Mucosa of descending colon (tissue), 3 donors: ENCODE data around the gene ZNF350. TPM values are rescaled to one million over a fixed set of nuclear protein-coding genes. Genes with fewer than 3 reads are reported as not detected.

ENCODE experiments used
- ATAC-seq: fragments of 200-7000 bp; cut with Tn5 transposase; one replicate; pipeline ENCODE4 v1.9.1; 2020; ENCODE audit warnings: mild to moderate bottlenecking, moderate library complexity
- DNase-seq, 3 donors: peaks; one replicate each; pipeline ENCODE4 v3.0.0-alpha.2; 2020
- H3K36me3 ChIP-seq: fragments of 200-600 bp; one replicate; pipeline ENCODE4 v1.8.0; 2021; ENCODE audit warnings: low read depth, mild to moderate bottlenecking
- H3K4me1 ChIP-seq: fragments of 200-600 bp; one replicate; pipeline ENCODE4 v1.8.0; 2021; ENCODE audit warnings: low read depth, mild to moderate bottlenecking
- H3K4me3 ChIP-seq: fragments of 200-600 bp; one replicate; pipeline ENCODE4 v1.8.0; 2021; ENCODE audit warnings: mild to moderate bottlenecking
- H3K9me3 ChIP-seq: fragments of 200-600 bp; one replicate; pipeline ENCODE4 v1.8.0; 2021; ENCODE audit warnings: mild to moderate bottlenecking
- intact Hi-C, 2 donors: fragments of 100-400 bp; cut with DNase I in 1 of 2; cut with micrococcal nuclease in 1 of 2; formaldehyde crosslinking; loops; one replicate each; pipeline versions ENCODE4 v1.11.0 to v1.11.1; 2022; cut with DNase I, micrococcal nuclease
- total RNA-seq, 3 donors: library from RNA; stranded (reverse); fragmentation: NEBNext Ultra II Directional in 2 of 3; extraction: Animal tissue kit (Norgen Biotek cat#: 25700) in 2 of 3; gene quantifications; one replicate each; pipeline versions ENCODE4 v1.2.1 to v1.2.4, GENCODE V29; 2021 to 2023
- TF ChIP-seq, protein P1 (sequence below): fragments of 200-600 bp; IDR thresholded peaks from one replicate; pipeline ENCODE4 v1.8.0; 2022; ENCODE audit warnings: antibody characterized with exemption, mild to moderate bottlenecking
- donor health status: DM: no; HTN: no; CAD: no; lungs with moderate emphysema.
- donor health status: DM: no; HTN: no; CAD: no.
- donor health status: DM: no; HTN: yes; CAD: no.

Gene ZNF350
- total RNA-seq, 3 donors from 2014 or later = 13.5 to 21.8 (median 21.1) TPM

DNA sequence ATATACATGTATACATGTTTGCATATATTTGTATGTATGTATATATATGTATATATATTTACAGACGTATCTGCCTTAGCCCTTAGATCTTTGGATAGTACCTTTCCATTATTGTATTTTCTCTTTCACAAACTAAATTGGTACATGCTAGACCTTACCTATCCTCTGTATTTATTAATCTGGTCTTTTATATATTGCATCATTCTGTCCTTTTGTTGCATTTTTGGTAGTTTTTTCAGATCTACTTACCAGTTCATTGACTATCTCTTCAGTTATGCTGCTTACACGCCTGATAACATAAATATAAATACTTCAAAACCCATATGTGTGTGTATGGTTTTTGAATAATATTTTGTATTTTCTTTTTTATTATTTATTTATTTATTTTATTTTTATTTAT lies 47.7 kb downstream of the ZNF350 start:
- H3K9me3 ChIP-seq = peaks cover 98% of the 10 kb centered on the region
- no peak for ATAC-seq
- DNase-seq = no peak
- TF ChIP-seq, protein P1, sequence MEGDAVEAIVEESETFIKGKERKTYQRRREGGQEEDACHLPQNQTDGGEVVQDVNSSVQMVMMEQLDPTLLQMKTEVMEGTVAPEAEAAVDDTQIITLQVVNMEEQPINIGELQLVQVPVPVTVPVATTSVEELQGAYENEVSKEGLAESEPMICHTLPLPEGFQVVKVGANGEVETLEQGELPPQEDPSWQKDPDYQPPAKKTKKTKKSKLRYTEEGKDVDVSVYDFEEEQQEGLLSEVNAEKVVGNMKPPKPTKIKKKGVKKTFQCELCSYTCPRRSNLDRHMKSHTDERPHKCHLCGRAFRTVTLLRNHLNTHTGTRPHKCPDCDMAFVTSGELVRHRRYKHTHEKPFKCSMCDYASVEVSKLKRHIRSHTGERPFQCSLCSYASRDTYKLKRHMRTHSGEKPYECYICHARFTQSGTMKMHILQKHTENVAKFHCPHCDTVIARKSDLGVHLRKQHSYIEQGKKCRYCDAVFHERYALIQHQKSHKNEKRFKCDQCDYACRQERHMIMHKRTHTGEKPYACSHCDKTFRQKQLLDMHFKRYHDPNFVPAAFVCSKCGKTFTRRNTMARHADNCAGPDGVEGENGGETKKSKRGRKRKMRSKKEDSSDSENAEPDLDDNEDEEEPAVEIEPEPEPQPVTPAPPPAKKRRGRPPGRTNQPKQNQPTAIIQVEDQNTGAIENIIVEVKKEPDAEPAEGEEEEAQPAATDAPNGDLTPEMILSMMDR = no peak
- intact Hi-C loops = no loop called here
- H3K4me3 ChIP-seq = no peak overlapping the region
- peaks cover 57% of the 10 kb centered on the region for H3K36me3 ChIP-seq
- H3K4me1 ChIP-seq = no peaks in the 10 kb centered on the region

DNA sequence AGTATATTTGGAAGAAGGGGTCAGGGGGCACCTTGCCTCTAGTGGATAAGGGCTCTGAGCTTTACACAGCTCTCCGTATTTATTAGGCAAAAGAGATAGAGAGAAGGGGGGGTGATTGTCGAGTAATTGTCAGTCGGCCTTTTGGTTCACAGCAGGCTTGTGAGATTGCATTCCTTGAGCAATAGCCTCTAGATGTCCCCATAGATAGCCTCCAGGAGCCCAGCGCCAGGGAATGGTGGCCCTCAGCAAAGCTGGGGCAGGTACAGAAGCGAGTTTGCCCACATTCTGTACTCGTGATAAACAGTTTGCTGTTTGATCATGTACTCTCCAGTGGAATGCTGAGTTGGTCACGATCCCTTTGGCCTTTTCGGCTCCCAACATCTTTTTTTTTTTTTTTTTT lies 54.7 kb downstream of the ZNF350 start:
- DNase-seq = no peak
- intact Hi-C loops = no loop called here
- TF ChIP-seq, protein P1 = no peak

DNA sequence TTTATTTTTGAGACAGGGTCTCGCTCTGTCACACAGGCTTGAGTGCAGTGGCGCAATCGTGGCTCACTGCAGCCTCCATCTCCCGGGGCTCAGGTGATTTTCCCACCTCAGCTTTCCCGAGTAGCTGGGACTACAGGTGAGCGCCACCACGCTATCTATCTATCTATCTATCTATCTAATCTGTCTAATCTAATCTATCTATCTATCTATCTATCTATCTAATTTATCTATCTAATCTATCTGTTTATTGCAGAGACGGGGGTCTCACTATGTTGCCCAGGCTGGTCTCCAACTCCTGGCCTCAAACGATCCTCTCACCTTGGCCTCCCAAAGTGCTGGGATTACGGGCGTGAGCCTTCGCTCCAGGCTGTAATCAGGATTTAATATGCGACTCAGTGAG lies 58.8 kb downstream of the ZNF350 start:
- H3K9me3 ChIP-seq = peaks cover 57% of the 10 kb centered on the region
- TF ChIP-seq, protein P1 = no peak

More for the DNA sequence above, 54.7 kb downstream of the ZNF350 start:
- no peak for ATAC-seq
- Histone ChIP-seq H3K9me3 (peaks cover 69% of the 10 kb centered on the region), H3K36me3 (peaks cover 13% of the 10 kb centered on the region), H3K4me3 (no peak overlapping the region), H3K4me1 (no peaks in the 10 kb centered on the region)

DNA sequence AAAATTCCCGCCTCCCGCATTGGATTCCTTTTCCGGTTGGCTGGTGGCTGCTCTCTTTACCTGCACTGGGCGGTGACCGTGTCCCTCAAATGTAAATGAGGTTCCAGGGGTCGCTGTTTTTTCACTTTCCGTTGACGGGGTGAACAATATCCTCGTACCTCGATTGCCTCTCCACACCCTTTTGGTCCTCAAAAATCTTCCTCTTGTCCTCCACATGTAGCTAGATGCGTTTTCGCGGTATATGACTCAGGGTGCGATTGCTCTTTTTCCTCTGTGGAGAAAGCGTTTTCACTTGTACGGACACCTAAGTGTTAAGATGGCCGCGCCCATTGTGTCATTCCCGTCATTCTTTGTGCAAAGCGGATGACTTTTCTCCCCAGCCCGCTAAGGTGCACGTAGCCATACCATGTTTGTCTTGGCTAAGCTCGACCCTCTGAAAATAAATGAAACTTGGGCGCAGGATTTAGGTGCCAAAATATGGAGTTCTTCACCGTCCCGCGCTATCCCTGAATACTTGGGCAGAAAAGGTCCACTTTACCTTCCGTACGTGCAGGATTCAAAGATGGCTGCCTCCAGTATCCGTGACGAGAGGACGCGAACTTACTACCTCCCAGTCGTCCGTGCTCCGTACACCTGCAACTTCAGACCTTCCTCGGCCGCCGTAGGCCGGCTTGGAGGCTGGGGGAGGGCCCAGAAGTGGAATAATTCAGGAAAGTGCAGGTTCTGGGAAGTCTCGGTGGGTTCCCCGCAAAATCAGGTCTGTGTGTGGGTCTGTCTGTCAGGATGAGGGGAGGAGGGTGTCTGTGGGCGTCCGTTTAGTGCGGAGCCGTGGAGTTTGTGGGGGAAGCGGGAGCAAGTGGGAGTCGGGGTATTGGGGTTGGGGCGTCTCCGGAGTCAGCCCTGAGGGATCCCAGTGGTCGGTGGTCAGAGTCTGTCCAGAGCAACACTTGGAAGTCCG lies 59.6 kb downstream of the ZNF350 start, which contains the start of gene ZNF613:
TSS of gene ZNF613 (plus strand) at position 689 of the 958 bp plus-strand sequence. CDS start 8,749 bp downstream, outside the sequence.
- intact Hi-C loops = no loop called here
- ATAC-seq (peak; percentile 99), DNase-seq (peak; percentile 90 to 93 (median 91))
- H3K36me3 ChIP-seq = peaks cover 4% of the 10 kb centered on the region
- TF ChIP-seq, protein P1 = no peak
- peaks cover 57% of the 10 kb centered on the region for H3K9me3 ChIP-seq
- no peaks in the 10 kb centered on the region for H3K4me1 ChIP-seq
- peak within 1 kb of the TSS; percentile 62 for H3K4me3 ChIP-seq

More for the DNA sequence above, 58.8 kb downstream of the ZNF350 start:
- Histone ChIP-seq H3K4me1 (no peaks in the 10 kb centered on the region), H3K4me3 (peak overlapping the region; percentile 62), H3K36me3 (peaks cover 4% of the 10 kb centered on the region)
- DNase-seq (no peak), ATAC-seq (no peak)
- intact Hi-C loops = no loop called here

DNA sequence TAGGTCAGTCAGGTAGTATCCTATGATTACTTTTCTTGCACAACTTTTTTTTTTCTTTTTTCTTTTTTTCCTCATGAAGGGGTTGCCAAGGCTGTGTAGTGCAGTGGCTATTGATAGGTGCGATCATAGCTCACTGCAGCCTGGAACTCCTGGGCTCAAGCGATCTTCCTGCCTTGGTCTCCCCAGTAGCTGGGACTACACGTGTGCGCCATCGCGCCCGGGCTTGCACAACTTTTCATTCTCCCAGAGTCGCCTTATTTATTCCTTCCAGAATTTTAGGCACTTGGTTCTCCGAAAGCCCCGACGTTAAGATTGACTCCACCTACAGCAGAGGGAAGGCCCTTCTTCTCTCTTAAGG lies 60.2 kb downstream of the ZNF350 start:
- Histone ChIP-seq H3K36me3 (peaks cover 4% of the 10 kb centered on the region), H3K9me3 (peaks cover 57% of the 10 kb centered on the region), H3K4me3 (no peak overlapping the region), H3K4me1 (no peaks in the 10 kb centered on the region)
- intact Hi-C loops = no loop called here
- ATAC-seq = no peak
- DNase-seq = no peak
- TF ChIP-seq, protein P1 = no peak
